GM12878 (cell line): ENCODE data around the gene FBLIM1.

Experiments used
- JUND ChIP-seq: IDR thresholded peaks from 2 replicates; pipeline ENCODE4 v1.6.1; 2012; ENCODE audit warnings: low read depth, mild to moderate bottlenecking, low read length, improper control_type of control experiment, moderate library complexity
- POLR2A ChIP-seq: IDR thresholded peaks from 2 replicates; pipeline ENCODE4 v1.6.1; 2011; ENCODE audit warnings: low read depth, mild to moderate bottlenecking, low read length
- POLR2AphosphoS5 ChIP-seq: IDR thresholded peaks from 2 replicates; pipeline ENCODE4 v1.6.1; 2011; ENCODE audit warnings: mild to moderate bottlenecking, low read length, inconsistent platforms
- RB1 ChIP-seq: fragments of 450-650 bp; formaldehyde crosslinking; IDR thresholded peaks from 2 replicates; pipeline ENCODE4 v1.6.1; 2017; ENCODE audit warnings: mild to moderate bottlenecking, borderline replicate concordance
- TCF12 ChIP-seq: IDR thresholded peaks from 2 replicates; pipeline ENCODE4 v1.6.1; 2011; ENCODE audit warnings: low read depth, mild to moderate bottlenecking, low read length
- YY1 ChIP-seq: IDR thresholded peaks from 2 replicates; pipeline ENCODE4 v1.6.1; 2011; ENCODE audit warnings: low read depth, mild to moderate bottlenecking, low read length
- ZNF207 ChIP-seq: fragments of 450-650 bp; IDR thresholded peaks from 2 replicates; pipeline ENCODE4 v1.6.1; 2014; ENCODE audit warnings: antibody characterized with exemption, mild to moderate bottlenecking, borderline replicate concordance
- TF ChIP-seq, protein P1 (sequence below), 3 experiments: IDR thresholded peaks in 2 of 3; conservative IDR thresholded peaks in 1 of 3; 2 replicates each; pipeline ENCODE4 v1.5.1; 2011; ENCODE audit warnings: low read depth in 3 of 3, low read length in 3 of 3, mild to moderate bottlenecking in 3 of 3, control low read depth in 2 of 3, moderate library complexity in 2 of 3, inconsistent platforms in 1 of 3, mixed read lengths in 1 of 3; ENCODE audit not compliant: control insufficient read depth in 2 of 3, insufficient read depth in 1 of 3; ENCODE audit errors: extremely low read depth in 1 of 3

DNA sequence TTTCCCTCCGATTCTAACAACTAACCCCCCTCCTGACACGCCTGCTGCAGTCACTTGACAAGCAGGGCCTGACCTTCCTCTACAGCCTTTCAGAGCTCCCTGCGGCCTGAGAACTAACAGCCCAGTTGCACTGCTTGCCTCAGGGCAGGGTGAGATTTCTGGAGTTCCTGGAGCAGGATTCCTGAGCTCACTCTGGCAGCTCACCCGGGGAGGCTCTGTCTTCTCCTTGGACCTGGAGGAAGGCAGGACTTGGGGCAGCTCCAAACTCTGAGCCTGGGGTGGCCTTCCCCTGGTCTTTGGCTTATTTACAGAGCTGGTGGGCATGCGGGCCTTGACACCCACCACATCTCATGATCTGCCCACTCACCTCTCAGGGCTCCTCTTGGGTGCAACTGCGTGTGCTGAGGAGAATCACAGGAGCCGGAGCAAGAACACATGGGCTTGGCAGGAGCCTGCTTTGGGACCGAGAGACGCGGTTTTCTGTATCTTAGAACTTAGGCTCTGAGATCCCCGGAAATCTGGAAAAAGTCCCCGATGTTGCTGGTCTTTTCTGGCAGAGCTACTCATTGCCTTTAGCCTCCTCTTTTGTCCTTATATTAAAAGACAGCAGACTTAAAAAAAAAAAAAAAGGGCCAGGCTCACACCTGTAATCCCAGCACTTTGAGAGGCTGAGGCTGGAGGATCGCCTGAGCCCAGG, 35.6 kb upstream of the FBLIM1 start:
- TF ChIP-seq POLR2AphosphoS5 = no peak
- TF ChIP-seq, protein P1, sequence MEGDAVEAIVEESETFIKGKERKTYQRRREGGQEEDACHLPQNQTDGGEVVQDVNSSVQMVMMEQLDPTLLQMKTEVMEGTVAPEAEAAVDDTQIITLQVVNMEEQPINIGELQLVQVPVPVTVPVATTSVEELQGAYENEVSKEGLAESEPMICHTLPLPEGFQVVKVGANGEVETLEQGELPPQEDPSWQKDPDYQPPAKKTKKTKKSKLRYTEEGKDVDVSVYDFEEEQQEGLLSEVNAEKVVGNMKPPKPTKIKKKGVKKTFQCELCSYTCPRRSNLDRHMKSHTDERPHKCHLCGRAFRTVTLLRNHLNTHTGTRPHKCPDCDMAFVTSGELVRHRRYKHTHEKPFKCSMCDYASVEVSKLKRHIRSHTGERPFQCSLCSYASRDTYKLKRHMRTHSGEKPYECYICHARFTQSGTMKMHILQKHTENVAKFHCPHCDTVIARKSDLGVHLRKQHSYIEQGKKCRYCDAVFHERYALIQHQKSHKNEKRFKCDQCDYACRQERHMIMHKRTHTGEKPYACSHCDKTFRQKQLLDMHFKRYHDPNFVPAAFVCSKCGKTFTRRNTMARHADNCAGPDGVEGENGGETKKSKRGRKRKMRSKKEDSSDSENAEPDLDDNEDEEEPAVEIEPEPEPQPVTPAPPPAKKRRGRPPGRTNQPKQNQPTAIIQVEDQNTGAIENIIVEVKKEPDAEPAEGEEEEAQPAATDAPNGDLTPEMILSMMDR (IDR thresholded peaks at IDR 0.05 in 2 of 3, conservative IDR thresholded peaks at IDR 0.05 in 1 of 3; ENCODE audit: control insufficient read depth in 2 of 3, extremely low read depth in 1 of 3, insufficient read depth in 1 of 3, low read depth in 3 of 3, low read length in 3 of 3) = no peak
- no peak for TF ChIP-seq YY1
- TF ChIP-seq POLR2A = no peak
- TF ChIP-seq TCF12 = no peak
- TF ChIP-seq RB1 = no peak
- no peak for TF ChIP-seq JUND
- no peak for TF ChIP-seq ZNF207
